GDM1 (cell line): ENCODE results near the gene NEDD8.
A peak's percentile ranks its signal among the peaks of the same experiment; 100 is the strongest.
"Not testable (repeated sequence)": the region's sequence is repeated elsewhere in the genome, so short reads cannot be mapped to it uniquely, and the experiment has no call there.

Experiments
- DNase-seq: peaks from one replicate; lab custom pipeline; 2025; lab: John Stamatoyannopoulos, UW

NEDD8 gene

GRCh38 chr14:24222987-24223386, 9.2 kb downstream of the NEDD8 start:
- DNase-seq = not testable (repeated sequence)

GRCh38 chr14:24219521-24219920, 12.6 kb downstream of the NEDD8 start:
- no peak for DNase-seq

GRCh38 chr14:24219080-24219479, 13.1 kb downstream of the NEDD8 start:
- DNase-seq = no peak

GRCh38 chr14:24216876-24217275, 15.3 kb downstream of the NEDD8 start:
- DNase-seq = not testable (repeated sequence)

- DNase-seq = no peak
These were observed 15.8 kb downstream of the NEDD8 start for GRCh38 chr14:24216345-24216699.

- DNase-seq = peak; percentile 91
These were observed 16.4 kb downstream of the NEDD8 start, which contains the start of gene MDP1 for GRCh38 chr14:24215495-24216344. MDP1 (minus strand) TSS chr14:24216066; CDS start chr14:24215955, 111 bp downstream.

- DNase-seq = no peak
These were observed 18.1 kb downstream of the NEDD8 start for GRCh38 chr14:24213866-24214662.

- DNase-seq = peak; percentile 97
These were observed 19.0 kb downstream of the NEDD8 start, which contains the start of gene CHMP4A for GRCh38 chr14:24212924-24213865. CHMP4A (minus strand) TSS chr14:24213488; CDS start chr14:24213439, 49 bp downstream.

GRCh38 chr14:24211311-24211710, 20.9 kb downstream of the NEDD8 start:
- DNase-seq = no peak

- DNase-seq = no peak
These were observed 24.5 kb downstream of the NEDD8 start for GRCh38 chr14:24207625-24208024.

GRCh38 chr14:24207104-24207551, 25.0 kb downstream of the NEDD8 start:
- DNase-seq = no peak

- DNase-seq = no peak
These were observed 25.7 kb downstream of the NEDD8 start for GRCh38 chr14:24206260-24207103.

GRCh38 chr14:24204163-24205146, 27.7 kb downstream of the NEDD8 start:
- DNase-seq = no peak

GRCh38 chr14:24203249-24203886, 28.8 kb downstream of the NEDD8 start:
- DNase-seq = not testable (repeated sequence)

- not testable (repeated sequence) for DNase-seq
These were observed 29.6 kb downstream of the NEDD8 start for GRCh38 chr14:24202538-24202937.

- no peak for DNase-seq
These were observed 33.2 kb downstream of the NEDD8 start for GRCh38 chr14:24198814-24199524.

- no peak for DNase-seq
These were observed 35.1 kb downstream of the NEDD8 start for GRCh38 chr14:24197056-24197450.
